ENCODE measurements around the gene MRPL55. TPM values are rescaled to one million over a fixed set of nuclear protein-coding genes. Genes with fewer than 3 reads are reported as not detected.

Gene MRPL55
- total RNA-seq, 1 experiment from 2014 or later: 76.6 TPM

- DNase-seq: no peak
- Histone ChIP-seq H3K36me3 (ENCODE audit: insufficient read depth, low read length) (no peaks in the 10 kb centered on the region), H3K9ac (ENCODE audit: low read length) (no peak overlapping the region), H3K4me2 (ENCODE audit: low read depth, low read length, poor library complexity, severe bottlenecking) (no peak overlapping the region), H3K4me3 (ENCODE audit: low read length) (no peak overlapping the region), H3K4me1 (ENCODE audit: low read length) (no peaks in the 10 kb centered on the region), H3K79me2 (ENCODE audit: low read length) (no peaks in the 10 kb centered on the region), H4K20me1 (ENCODE audit: insufficient read depth, low read depth, low read length) (no peaks in the 10 kb centered on the region), H2AFZ (ENCODE audit: low read length) (no peak overlapping the region), H3K27me3 (ENCODE audit: low read length) (no peaks in the 10 kb centered on the region), H3K9me2 (replicated peaks; ENCODE audit: insufficient read depth, low read length) (no peaks in the 10 kb centered on the region), H3K9me3 (ENCODE audit: low read length) (no peaks in the 10 kb centered on the region), H3K27ac (ENCODE audit: low read length) (no peak overlapping the region)
These were observed 42.0 kb downstream of the MRPL55 start for GRCh38 chr1:228066891-228067654.

DNA sequence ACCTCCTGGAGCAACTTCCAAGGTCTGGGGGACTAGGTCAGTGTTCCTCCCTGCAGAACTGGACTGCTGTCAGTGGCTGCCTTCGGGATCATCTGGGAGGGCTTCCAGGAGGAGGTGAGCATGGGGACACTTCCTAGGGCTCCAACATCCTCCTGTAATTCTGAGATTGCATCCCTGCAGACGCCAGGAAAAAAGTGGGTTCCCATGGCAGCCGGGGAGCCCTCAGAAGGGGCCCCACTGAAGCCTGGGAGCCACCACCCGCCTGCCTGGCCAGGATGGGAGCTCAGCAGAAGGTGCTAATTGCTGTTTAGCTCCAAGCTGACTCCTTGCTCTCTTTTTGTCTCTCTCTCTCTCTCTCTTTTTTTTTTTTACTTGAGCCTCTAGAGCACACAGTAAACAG lies 42.7 kb downstream of the MRPL55 start:
- Histone ChIP-seq H3K9ac (ENCODE audit: low read length) (no peak overlapping the region), H3K9me2 (replicated peaks; ENCODE audit: insufficient read depth, low read length) (no peaks in the 10 kb centered on the region), H3K79me2 (ENCODE audit: low read length) (no peaks in the 10 kb centered on the region), H3K27me3 (ENCODE audit: low read length) (no peaks in the 10 kb centered on the region), H2AFZ (ENCODE audit: low read length) (no peak overlapping the region), H3K4me1 (ENCODE audit: low read length) (no peaks in the 10 kb centered on the region), H3K9me3 (ENCODE audit: low read length) (no peaks in the 10 kb centered on the region), H3K4me2 (ENCODE audit: low read depth, low read length, poor library complexity, severe bottlenecking) (no peak overlapping the region), H4K20me1 (ENCODE audit: insufficient read depth, low read depth, low read length) (no peaks in the 10 kb centered on the region), H3K4me3 (ENCODE audit: low read length) (no peak overlapping the region), H3K36me3 (ENCODE audit: insufficient read depth, low read length) (no peaks in the 10 kb centered on the region), H3K27ac (ENCODE audit: low read length) (no peak overlapping the region)
- DNase-seq: no peak

GRCh38 chr1:228065543-228066347 lies 43.4 kb downstream of the MRPL55 start:
- Histone ChIP-seq H3K9ac (ENCODE audit: low read length) (no peak overlapping the region), H3K27ac (ENCODE audit: low read length) (no peak overlapping the region), H3K4me2 (ENCODE audit: low read depth, low read length, poor library complexity, severe bottlenecking) (no peak overlapping the region), H4K20me1 (ENCODE audit: insufficient read depth, low read depth, low read length) (no peaks in the 10 kb centered on the region), H3K9me2 (replicated peaks; ENCODE audit: insufficient read depth, low read length) (no peaks in the 10 kb centered on the region), H3K9me3 (ENCODE audit: low read length) (no peaks in the 10 kb centered on the region), H3K36me3 (ENCODE audit: insufficient read depth, low read length) (no peaks in the 10 kb centered on the region), H3K4me3 (ENCODE audit: low read length) (no peak overlapping the region), H3K4me1 (ENCODE audit: low read length) (no peaks in the 10 kb centered on the region), H3K79me2 (ENCODE audit: low read length) (no peaks in the 10 kb centered on the region), H2AFZ (ENCODE audit: low read length) (no peak overlapping the region), H3K27me3 (ENCODE audit: low read length) (no peaks in the 10 kb centered on the region)
- no peak for DNase-seq

- Histone ChIP-seq H3K9ac (ENCODE audit: low read length) (no peak overlapping the region), H3K27me3 (ENCODE audit: low read length) (no peaks in the 10 kb centered on the region), H3K36me3 (ENCODE audit: insufficient read depth, low read length) (no peaks in the 10 kb centered on the region), H3K4me1 (ENCODE audit: low read length) (no peaks in the 10 kb centered on the region), H3K4me2 (ENCODE audit: low read depth, low read length, poor library complexity, severe bottlenecking) (no peak overlapping the region), H4K20me1 (ENCODE audit: insufficient read depth, low read depth, low read length) (no peaks in the 10 kb centered on the region), H2AFZ (ENCODE audit: low read length) (no peak overlapping the region), H3K9me3 (ENCODE audit: low read length) (no peaks in the 10 kb centered on the region), H3K4me3 (ENCODE audit: low read length) (no peak overlapping the region), H3K9me2 (replicated peaks; ENCODE audit: insufficient read depth, low read length) (no peaks in the 10 kb centered on the region), H3K27ac (ENCODE audit: low read length) (no peak overlapping the region), H3K79me2 (ENCODE audit: low read length) (no peaks in the 10 kb centered on the region)
- DNase-seq: no peak
These were observed 44.2 kb downstream of the MRPL55 start for GRCh38 chr1:228064741-228065542.

- Histone ChIP-seq H3K36me3 (ENCODE audit: insufficient read depth, low read length) (no peaks in the 10 kb centered on the region), H3K4me3 (ENCODE audit: low read length) (no peak overlapping the region), H2AFZ (ENCODE audit: low read length) (no peak overlapping the region), H3K27me3 (ENCODE audit: low read length) (no peaks in the 10 kb centered on the region), H3K9ac (ENCODE audit: low read length) (no peak overlapping the region), H3K79me2 (ENCODE audit: low read length) (no peaks in the 10 kb centered on the region), H3K27ac (ENCODE audit: low read length) (no peak overlapping the region), H3K4me2 (ENCODE audit: low read depth, low read length, poor library complexity, severe bottlenecking) (no peak overlapping the region), H3K9me3 (ENCODE audit: low read length) (no peaks in the 10 kb centered on the region), H3K4me1 (ENCODE audit: low read length) (no peaks in the 10 kb centered on the region), H3K9me2 (replicated peaks; ENCODE audit: insufficient read depth, low read length) (no peaks in the 10 kb centered on the region), H4K20me1 (ENCODE audit: insufficient read depth, low read depth, low read length) (no peaks in the 10 kb centered on the region)
- DNase-seq: no peak
These were observed 44.8 kb downstream of the MRPL55 start for GRCh38 chr1:228064296-228064695.

DNA sequence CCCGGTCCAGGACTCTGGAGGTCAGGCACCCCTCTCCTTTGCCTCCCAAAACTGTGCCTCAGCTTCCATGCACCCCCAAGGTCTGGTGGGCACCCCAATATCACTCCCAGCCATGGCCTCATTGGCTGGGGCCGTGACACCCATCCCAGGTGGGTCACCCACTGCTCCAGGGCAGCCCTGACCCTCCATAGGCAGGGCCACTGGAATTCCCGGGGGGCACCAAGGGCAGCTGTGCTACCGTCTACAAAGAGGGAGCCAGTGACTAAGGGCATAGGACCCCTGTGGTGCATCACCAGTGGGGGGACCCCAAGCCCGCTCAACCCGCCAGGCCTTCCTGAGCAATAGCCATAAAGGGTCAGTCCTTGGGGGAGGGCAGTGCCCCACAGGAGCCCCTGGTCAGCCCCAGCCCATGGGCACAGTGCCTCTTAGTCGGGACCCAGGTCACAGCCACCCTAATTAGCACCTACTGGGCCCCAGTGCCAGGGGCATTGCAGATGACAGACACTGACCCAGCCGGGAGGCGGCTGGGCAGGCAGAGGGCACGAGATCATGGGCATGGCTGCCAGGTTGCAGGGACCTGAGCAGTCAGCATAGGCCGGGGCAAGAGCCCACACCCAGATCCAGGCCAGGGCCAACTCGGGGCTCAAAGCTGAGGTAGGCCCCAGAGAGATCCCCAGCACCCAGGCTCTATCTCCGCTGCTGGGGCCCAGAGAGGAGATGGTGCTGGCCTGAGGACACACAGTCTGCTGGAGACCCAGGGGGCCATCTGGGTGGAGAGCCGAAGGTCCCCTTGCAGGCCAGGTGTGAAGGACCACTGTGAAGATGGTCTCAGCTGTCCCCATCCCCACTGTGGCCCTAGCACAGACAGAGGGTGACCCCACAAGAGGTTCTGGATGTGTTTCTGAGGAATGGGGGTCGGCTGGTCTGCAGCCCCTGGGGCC lies 45.6 kb downstream of the MRPL55 start:
- Histone ChIP-seq H3K27ac (ENCODE audit: low read length) (no peak overlapping the region), H3K4me1 (ENCODE audit: low read length) (no peaks in the 10 kb centered on the region), H3K4me3 (ENCODE audit: low read length) (no peak overlapping the region), H3K9me2 (replicated peaks; ENCODE audit: insufficient read depth, low read length) (no peaks in the 10 kb centered on the region), H3K79me2 (ENCODE audit: low read length) (no peaks in the 10 kb centered on the region), H3K36me3 (ENCODE audit: insufficient read depth, low read length) (no peaks in the 10 kb centered on the region), H2AFZ (ENCODE audit: low read length) (no peak overlapping the region), H3K4me2 (ENCODE audit: low read depth, low read length, poor library complexity, severe bottlenecking) (no peak overlapping the region), H3K9ac (ENCODE audit: low read length) (no peak overlapping the region), H3K9me3 (ENCODE audit: low read length) (no peaks in the 10 kb centered on the region), H4K20me1 (ENCODE audit: insufficient read depth, low read depth, low read length) (no peaks in the 10 kb centered on the region), H3K27me3 (ENCODE audit: low read length) (no peaks in the 10 kb centered on the region)
- no peak for DNase-seq

DNA sequence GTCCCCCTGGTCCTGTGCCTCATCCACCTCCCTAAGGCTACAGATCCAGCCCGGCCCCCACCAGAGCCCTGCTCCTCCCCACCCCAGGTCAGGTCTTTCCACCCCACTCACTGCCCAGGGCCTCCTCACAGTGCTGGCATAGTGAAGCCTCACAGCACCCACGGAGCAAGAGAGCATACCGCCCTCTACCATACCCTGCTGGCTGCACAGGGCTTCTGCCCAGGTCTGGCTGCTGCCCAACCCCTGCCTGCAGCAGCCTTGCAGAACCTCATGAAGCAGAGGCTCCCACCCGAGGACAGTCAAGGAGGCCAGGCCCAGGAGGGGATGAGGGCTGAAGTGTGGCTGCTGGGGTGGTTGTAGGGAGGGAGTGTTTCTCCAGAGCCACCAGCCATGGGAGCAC lies 46.3 kb downstream of the MRPL55 start:
- no peaks in the 10 kb centered on the region for H3K79me2 ChIP-seq (ENCODE audit: low read length)
- H2AFZ ChIP-seq (ENCODE audit: low read length): no peak overlapping the region
- no peaks in the 10 kb centered on the region for H3K9me2 ChIP-seq (replicated peaks; ENCODE audit: insufficient read depth, low read length)
- H3K36me3 ChIP-seq (ENCODE audit: insufficient read depth, low read length): no peaks in the 10 kb centered on the region
- no peak overlapping the region for H3K4me3 ChIP-seq (ENCODE audit: low read length)
- no peaks in the 10 kb centered on the region for H3K27me3 ChIP-seq (ENCODE audit: low read length)
- H3K4me2 ChIP-seq (ENCODE audit: low read depth, low read length, poor library complexity, severe bottlenecking): no peak overlapping the region
- H3K4me1 ChIP-seq (ENCODE audit: low read length): no peaks in the 10 kb centered on the region
- H4K20me1 ChIP-seq (ENCODE audit: insufficient read depth, low read depth, low read length): no peaks in the 10 kb centered on the region
- DNase-seq: no peak
- no peaks in the 10 kb centered on the region for H3K9me3 ChIP-seq (ENCODE audit: low read length)
- H3K27ac ChIP-seq (ENCODE audit: low read length): no peak overlapping the region
- H3K9ac ChIP-seq (ENCODE audit: low read length): no peak overlapping the region

Data from Karpas-422 (cell line).